COLO829 (cell line): ENCODE results near the gene CST9.

ENCODE experiments used
- DNase-seq: peaks from one replicate; pipeline ENCODE4 v3.0.0; 2012; ENCODE audit warnings: low spot score

Gene CST9, protein sequence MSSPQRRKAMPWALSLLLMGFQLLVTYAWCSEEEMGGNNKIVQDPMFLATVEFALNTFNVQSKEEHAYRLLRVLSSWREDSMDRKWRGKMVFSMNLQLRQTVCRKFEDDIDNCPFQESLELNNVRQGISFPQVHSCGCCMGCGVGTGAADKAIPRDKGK

GRCh38 chr20:23605867-23606651 lies at the start of gene CST9:
Gene CST9, minus strand, starts transcription at chr20:23605917. Its CDS starts 53 bp downstream, at chr20:23605864.
- DNase-seq = no peak

- no peak for DNase-seq
Measured at GRCh38 chr20:23654717-23655116, 49.0 kb upstream of the CST9 start.

DNA sequence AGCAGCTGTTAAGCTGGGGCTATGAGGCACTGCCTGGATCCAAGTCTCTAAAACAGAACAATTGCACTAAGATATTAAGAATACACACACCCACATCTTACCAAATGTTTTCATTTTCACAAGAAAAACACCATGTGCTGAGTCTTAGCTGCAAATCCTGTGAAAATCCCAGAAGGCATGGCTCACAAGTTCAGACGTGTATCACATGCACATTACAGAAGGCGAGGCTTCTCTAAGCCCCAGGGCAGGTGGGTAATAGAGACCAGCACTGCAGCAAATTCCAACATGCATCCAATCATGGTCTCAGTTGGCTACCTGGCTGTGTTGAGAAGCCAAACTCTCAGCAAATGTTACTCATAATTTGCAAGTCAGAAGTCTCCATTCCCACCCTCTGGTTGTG lies 48.3 kb upstream of the CST9 start:
- DNase-seq = no peak

GRCh38 chr20:23653400-23653938 lies 47.8 kb upstream of the CST9 start:
- DNase-seq = no peak

- no peak for DNase-seq
Measured at GRCh38 chr20:23652926-23653325, 47.2 kb upstream of the CST9 start.

GRCh38 chr20:23652371-23652770 lies 46.7 kb upstream of the CST9 start:
- DNase-seq = no peak

DNA sequence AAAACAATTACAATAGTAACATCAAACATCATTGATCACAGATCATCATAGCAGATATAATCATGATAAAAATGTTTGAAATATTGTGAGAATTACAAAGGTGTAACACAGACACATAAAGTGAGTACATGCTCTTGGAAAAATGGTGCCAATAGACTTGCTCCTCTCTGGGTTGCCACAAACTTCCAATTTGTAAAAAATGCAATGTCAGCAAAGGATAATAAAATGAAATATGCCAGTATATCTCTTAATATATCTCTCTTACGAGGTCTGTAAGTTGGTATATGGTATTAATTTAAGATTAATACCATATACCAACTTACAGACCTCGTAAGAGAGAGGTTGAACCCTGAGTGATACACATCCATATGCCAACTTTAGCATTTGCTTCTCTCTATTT lies 45.4 kb upstream of the CST9 start:
- no peak for DNase-seq

DNA sequence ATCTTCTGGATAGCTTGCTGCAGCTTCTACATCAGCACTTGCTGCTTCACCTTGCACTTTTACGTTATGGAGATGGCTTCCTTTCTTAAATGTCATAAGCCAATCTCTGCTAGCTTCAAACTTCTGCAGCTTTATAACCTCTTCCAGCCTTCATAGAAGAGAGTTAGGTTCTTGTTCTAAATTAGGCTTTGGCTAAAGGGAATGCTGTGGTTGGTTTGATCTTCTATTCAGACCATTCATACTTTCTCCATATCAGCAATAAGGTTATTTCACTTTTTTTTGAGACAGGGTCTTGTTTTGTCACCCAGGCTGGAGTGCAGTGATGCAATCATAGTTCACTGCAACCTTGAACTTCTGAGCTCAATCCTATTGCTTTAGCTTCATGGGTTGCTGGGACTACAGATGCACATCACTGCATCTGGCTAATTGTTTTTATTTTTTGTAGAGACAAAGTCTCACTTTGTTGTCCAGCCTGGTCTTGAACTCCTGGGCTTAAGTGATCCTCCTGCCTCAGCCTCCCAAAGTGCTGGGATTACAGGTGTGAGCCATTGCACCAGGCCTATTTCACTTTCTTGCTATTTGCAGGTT lies 44.2 kb upstream of the CST9 start:
- DNase-seq = no peak

GRCh38 chr20:23649242-23649641 lies 43.5 kb upstream of the CST9 start:
- no peak for DNase-seq

DNA sequence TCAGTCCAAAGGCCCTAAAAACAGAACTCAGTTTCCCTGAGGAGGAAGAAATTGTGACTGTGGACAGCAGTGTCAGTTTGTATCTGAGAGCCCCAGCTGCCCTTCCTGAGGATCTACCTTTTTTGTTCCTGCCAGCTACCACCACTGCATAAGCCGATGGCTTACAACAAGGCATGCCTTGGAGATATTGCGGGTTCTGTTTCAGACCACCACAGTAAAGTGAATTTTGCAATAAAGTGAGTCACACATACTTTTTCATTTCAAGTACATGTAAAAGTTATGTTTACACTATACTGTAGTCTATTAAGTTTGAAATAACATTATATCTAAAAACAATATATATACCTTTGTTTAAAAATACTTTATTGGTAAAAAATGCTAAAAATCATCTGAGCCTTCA lies 41.6 kb upstream of the CST9 start:
- DNase-seq = no peak

DNA sequence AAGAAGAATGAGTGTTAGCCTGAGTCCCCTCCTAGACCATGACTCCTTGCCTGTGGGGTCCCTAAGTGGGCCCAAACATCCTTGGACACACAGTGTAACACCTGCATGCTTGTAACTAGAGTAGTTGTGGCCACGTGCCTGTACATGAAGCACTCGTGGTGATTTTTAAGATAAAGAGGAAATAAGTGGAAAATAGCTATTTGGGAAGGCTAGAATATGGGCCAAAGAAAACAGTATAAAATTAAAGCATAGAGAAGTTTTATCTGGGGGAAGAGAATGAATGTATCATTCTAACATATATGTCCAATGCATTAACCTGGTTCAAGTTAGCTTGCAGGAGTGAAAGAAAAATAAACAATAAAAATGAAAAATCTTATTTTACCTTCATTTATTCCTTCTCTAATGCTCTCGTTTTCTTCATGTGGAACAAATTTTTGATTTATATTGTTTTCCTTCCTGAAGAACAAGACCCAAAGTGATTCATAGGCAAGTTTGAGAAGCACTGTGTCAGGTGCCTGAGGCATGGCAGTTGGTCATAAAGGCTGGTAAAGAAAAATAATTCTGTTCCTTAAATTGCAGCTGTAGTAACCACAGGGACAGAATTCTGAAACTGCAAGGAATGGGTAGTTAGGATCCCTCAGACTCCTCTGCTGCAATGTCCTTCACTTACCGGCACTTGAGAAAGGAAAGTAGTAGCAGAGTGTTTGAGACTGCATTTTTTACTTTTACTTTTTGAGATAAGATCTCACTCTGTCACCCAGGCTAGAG lies 40.6 kb upstream of the CST9 start:
- no peak for DNase-seq

GRCh38 chr20:23645575-23645974 lies 39.9 kb upstream of the CST9 start:
- DNase-seq = no peak

GRCh38 chr20:23644164-23644563 lies 38.4 kb upstream of the CST9 start:
- DNase-seq = no peak

DNA sequence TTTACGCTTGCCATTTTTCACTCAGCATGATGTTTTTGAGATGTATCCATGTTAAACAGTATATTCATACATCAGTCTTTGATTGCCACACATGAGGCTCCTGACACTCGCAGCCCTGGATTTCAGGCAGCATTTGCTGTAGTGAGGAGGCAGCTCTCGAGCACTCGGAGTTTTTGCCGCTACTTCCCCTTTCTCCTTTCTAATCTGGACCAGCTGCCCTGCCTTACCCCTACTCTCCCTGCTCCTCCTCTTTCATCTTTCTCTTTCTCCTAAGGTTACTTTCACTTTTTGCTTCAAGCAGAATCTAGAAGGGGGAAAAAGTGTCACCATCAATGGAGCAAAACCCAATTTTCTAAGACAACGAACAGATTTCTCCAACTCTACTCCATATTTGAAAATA lies 37.9 kb upstream of the CST9 start:
- no peak for DNase-seq

DNA sequence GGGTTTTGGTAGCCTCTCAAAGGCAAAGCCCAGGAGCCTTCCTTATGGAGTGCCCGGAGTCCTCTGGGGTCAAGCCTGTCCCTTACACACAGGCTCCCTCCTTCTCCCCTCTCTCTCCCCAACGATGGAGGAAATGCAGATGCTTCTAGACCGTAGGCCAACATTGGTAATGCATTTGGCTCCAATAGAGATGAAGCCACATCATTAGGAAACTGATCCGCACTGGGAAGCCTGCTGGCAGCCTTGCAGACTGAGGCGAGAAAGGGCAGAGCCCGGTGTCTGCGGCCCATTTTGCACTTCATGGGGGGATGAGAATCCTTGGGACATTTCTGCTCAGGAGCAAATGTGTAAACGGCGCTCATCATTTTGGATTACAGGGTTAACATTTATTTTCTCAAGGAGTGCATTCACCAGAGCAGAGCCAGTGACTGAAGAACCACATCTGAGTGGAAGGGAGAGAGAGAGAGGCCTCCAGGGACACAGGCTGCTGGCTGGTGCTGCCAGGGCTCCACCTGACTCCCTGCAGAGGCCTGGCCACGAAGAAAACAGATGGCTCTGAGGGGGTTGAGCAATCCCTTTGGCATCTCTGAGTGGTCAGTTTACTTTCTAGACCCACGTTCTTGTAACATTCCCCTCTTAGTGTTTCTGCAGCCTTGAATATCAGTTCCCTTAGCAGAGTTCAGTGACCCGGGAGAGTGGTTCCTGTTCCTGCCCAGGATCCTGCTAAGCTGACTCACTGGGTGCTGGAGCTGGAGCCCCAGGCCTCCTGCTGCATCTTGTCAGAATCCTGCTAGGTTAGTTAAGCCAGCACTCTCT lies 36.4 kb upstream of the CST9 start:
- DNase-seq = no peak

DNA sequence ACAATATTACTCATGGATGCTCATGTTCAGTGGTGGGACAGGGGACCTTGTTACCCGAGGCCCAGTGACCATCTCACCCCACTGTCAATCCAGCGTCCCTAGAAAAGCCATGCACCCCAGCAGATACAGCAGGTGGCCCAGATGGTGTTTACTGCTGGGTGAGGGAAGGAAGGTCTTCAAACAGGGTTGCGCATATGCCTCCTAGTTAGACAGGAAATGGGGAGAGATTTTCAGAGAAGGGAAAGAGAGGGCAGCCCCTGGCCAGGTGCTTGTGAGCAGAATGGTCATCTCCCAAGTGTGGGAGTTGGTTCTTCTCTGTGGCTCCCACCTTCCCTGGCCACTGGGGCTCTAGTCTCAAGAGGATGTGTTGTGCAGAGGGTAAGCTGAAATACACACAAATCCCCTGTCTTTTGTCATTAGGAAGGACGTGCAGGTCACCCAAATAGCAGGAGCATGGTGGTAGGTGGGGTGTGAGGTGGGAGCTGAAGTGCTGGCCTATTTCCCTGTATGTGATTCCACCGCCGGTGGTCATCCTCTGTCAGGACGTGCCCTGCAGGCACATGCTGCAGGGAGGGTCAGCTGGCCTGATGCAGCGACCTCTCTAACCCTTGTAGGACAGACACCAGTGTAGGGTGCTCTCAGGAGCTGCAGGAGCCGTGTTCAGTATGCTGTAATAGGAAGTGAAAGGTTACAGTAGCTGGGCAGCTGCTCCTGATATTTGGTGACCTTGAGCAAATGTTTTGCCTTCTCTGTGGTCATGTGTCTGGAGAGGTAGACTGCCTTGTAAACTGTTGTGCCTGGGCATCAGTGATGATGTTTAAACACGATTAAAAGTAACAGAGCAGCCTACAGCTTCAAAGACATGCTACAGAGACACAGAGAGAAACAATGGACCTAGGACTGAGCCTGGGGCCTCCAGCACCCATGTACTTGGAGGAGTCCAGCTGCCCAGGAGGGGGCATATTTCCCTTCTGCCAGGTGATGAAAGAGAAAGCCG lies 35.3 kb upstream of the CST9 start:
- DNase-seq = no peak

DNA sequence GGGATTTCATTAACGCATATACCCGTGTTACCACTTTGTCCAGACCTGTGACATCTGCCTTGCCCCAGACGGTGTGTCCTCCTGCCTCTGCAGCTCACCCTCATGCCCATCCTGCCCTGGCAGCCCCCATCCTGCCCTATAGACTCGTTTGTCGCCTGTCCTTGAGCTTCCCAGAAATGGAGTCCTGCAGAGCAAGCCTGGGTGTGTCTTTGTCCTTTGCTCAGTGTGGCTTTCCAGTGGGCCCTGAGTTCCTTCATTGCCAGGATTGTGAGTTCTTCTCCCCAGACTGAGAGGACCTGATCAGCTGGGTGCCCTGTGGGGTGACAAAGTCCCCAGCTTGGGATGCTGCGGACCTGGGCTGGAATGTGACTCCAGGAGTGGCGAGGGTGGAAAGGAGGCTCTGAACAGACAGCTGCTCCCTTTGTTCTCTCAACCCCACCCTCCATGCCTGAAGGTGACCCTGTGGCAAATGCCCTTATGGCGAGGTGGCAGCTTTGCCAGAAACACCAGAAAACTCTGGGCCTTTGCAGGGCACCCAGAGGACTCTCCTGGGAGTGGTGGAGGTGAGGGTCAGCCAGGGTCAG lies 34.4 kb upstream of the CST9 start:
- no peak for DNase-seq

DNA sequence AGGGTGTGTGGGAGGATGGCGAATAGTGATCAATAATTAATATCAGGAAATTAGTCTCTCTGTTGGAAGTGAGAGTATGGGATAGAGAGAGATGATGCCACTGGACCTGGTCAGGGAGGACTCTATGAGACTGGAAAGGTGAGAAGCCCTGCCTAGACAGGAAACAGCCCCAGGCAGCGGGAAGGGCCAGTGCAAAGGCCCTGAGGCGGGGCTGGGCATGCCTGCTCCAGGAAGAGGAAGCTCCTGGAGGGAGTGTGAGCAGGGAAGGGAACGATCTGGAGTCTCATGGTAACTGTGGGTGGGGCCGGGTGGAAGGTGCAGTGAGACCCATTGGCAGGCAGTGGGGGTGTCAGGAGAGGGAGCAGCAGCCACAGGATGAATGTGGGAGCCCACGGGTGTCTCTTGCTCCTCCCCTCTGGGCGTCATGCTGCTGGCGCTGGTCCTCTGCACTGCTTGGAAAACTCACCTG lies 33.8 kb upstream of the CST9 start:
- DNase-seq = no peak

DNA sequence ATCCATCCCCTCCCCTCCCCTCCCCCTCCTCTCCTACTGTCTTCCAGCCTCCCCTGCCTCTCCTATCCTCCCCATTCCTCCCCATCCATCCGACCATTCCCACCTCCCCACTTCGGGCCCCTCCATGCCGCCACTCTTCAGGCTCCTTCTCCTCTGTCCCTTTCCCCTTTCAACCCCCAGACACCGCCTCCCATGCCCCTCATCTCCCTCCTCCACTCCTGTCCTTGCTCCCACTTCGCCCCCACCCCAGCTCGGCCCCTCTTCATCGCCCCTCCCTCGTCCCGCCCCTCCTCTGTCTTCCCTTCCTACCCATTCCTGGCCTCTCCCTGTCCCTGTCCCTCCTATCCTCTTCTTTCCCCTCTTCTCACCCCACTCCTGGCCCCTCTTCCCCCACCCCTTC lies 32.6 kb upstream of the CST9 start:
- no peak for DNase-seq
